Nephron progenitor cell (in vitro differentiated cells): ENCODE data around the gene YBX2.
A peak's percentile ranks its signal among the peaks of the same experiment; 100 is the strongest.

ENCODE experiments used
- DNase-seq: peaks from one replicate; pipeline ENCODE4 v3.0.0; 2021
- H3K27ac Mint-ChIP-seq: 2 replicates; pipeline ENCODE4 v1.8.0; 2021; ENCODE audit warnings: mild to moderate bottlenecking, moderate library complexity, mixed read lengths
- H3K27me3 Mint-ChIP-seq: 2 replicates; pipeline ENCODE4 v1.8.0; 2021; ENCODE audit warnings: mild to moderate bottlenecking, low read depth, mixed read lengths; ENCODE audit not compliant: poor library complexity
- H3K36me3 Mint-ChIP-seq: 2 replicates; pipeline ENCODE4 v1.8.0; 2021; ENCODE audit warnings: low read depth, mixed read lengths
- H3K4me1 Mint-ChIP-seq: 2 replicates; pipeline ENCODE4 v1.8.0; 2021; ENCODE audit warnings: mixed read lengths
- H3K4me3 Mint-ChIP-seq: 2 replicates; pipeline ENCODE4 v1.8.0; 2021; ENCODE audit warnings: mild to moderate bottlenecking, moderate library complexity, mixed read lengths
- H3K9me3 Mint-ChIP-seq: 2 replicates; pipeline ENCODE4 v1.8.0; 2021; ENCODE audit warnings: mild to moderate bottlenecking, moderate library complexity, mixed read lengths
- CTCF ChIP-seq: fragments of 200-600 bp; sonication (generic); IDR thresholded peaks from 2 replicates; pipeline ENCODE4 v1.5.0; 2021; ENCODE audit warnings: antibody characterized with exemption

Gene YBX2

GRCh38 chr17:7312432-7313087 lies 18.1 kb upstream of the YBX2 start:
- no peak for DNase-seq
- Mint-ChIP-seq H3K4me1 (peaks cover 63% of the 10 kb centered on the region), H3K9me3 (no peaks in the 10 kb centered on the region), H3K27ac (peak overlapping the region; percentile 48), H3K27me3 (no peaks in the 10 kb centered on the region), H3K36me3 (peaks cover 54% of the 10 kb centered on the region), H3K4me3 (peak overlapping the region; percentile 83)
- no peak for TF ChIP-seq CTCF

- Mint-ChIP-seq H3K36me3 (peaks cover 45% of the 10 kb centered on the region), H3K27me3 (no peaks in the 10 kb centered on the region), H3K4me3 (peak overlapping the region; percentile 94), H3K4me1 (peaks cover 59% of the 10 kb centered on the region), H3K9me3 (no peaks in the 10 kb centered on the region), H3K27ac (peak overlapping the region; percentile 92)
- no peak for DNase-seq
- TF ChIP-seq CTCF: no peak
These were observed 16.8 kb upstream of the YBX2 start for GRCh38 chr17:7311110-7311705.

GRCh38 chr17:7309628-7310027 lies 15.2 kb upstream of the YBX2 start:
- Mint-ChIP-seq H3K9me3 (no peaks in the 10 kb centered on the region), H3K36me3 (peaks cover 44% of the 10 kb centered on the region), H3K27me3 (no peaks in the 10 kb centered on the region), H3K4me1 (peaks cover 57% of the 10 kb centered on the region), H3K27ac (peak overlapping the region; percentile 92), H3K4me3 (peak overlapping the region; percentile 94)
- no peak for TF ChIP-seq CTCF
- no peak for DNase-seq

GRCh38 chr17:7308625-7309433 lies 14.4 kb upstream of the YBX2 start:
- Mint-ChIP-seq H3K27me3 (peaks cover 4% of the 10 kb centered on the region), H3K4me3 (peak overlapping the region; percentile 94), H3K27ac (peak overlapping the region; percentile 98), H3K9me3 (peaks cover 4% of the 10 kb centered on the region), H3K4me1 (peaks cover 49% of the 10 kb centered on the region), H3K36me3 (peaks cover 40% of the 10 kb centered on the region)
- DNase-seq: peak; percentile 66
- TF ChIP-seq CTCF: no peak

- Mint-ChIP-seq H3K27me3 (peaks cover 9% of the 10 kb centered on the region), H3K9me3 (peaks cover 4% of the 10 kb centered on the region), H3K4me1 (peaks cover 40% of the 10 kb centered on the region), H3K36me3 (peaks cover 37% of the 10 kb centered on the region), H3K27ac (peak overlapping the region; percentile 98), H3K4me3 (peak overlapping the region; percentile 94)
- DNase-seq: peak; percentile 47
- TF ChIP-seq CTCF: no peak
These were observed 13.5 kb upstream of the YBX2 start for GRCh38 chr17:7307686-7308624.
